ENCODE measurements around the gene GTF3C2.
"Not testable (repeated sequence)": the region's sequence is repeated elsewhere in the genome, so short reads cannot be mapped to it uniquely, and the experiment has no call there.

GTF3C2 gene

DNA sequence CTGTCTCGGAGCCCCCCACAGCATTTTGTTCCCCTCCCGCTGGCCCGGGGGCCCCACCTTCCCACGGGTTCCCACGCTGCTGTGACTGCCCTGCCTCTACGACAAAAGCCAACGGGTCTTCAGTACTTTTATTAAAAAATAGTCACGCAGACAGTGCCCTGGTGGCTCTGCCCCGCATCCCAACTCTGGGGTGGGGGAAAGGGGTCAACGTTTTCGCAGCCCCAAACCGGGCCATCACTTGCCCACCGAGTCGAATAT is 49.3 kb downstream of the GTF3C2 start:
- H4K20me1 ChIP-seq: peaks cover 0 to 63% (median 8%) of the 10 kb centered on the region in 11 experiments; a peak in 14 of 22 replicates
- no peak overlapping the region for H3K4me3 ChIP-seq
- H3K9me3 ChIP-seq (replicated peaks in 1 of 11): no peaks in the 10 kb centered on the region
- no peak for TF ChIP-seq Cebpa-rat (IDR thresholded peaks at IDR 0.05)
- H3K36me3 ChIP-seq: peaks cover 29 to 50% (median 40%) of the 10 kb centered on the region in 11 experiments
- H3K4me1 ChIP-seq: peaks cover 0 to 9% (median 5%) of the 10 kb centered on the region in 10 experiments; a peak in 7 of 20 replicates
- no peak overlapping the region for H3K4me2 ChIP-seq
- peaks cover 8 to 26% (median 20%) of the 10 kb centered on the region in 11 experiments; a peak in 17 of 22 replicates for H3K27me3 ChIP-seq
- H3K9ac ChIP-seq: no peak overlapping the region
- no peak overlapping the region for H3K27ac ChIP-seq

DNA sequence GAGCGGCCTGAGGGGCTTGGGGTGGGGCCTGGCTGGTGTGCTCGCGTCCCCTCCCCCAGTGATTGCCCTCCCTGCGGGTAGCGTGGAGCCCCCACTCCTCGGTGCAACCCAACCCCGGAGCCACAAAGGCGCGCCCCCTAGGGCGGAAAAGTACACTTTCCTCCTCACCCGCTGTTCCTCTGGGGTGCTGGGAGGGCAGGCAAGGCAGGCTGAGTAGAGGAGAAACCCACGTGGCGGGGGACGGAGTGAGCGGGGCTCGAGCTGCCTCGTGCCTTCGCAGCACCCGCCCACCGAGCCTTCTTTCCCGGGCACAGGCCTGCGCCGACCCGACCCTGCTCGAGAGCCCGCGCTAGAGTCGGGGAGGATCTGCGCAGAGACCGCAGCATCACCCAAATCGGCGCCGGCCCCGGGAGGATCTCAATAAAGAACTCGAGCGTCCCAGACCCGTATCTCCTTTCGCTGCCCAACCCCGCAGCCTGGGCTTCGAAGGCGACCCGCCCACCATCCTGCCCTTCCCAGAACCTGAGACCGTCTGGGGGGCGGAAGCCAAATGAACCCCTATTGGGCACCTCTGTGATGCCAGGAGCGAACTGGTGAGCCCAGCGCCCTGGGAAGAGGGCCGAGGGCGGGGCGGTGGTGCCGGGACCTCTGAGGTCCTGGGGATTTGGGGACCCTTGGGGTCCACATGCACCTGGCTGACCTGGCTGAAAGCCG is 49.8 kb downstream of the GTF3C2 start:
- H3K4me1 ChIP-seq: peaks cover 0 to 9% (median 5%) of the 10 kb centered on the region in 10 experiments; a peak in 7 of 20 replicates
- no peaks in the 10 kb centered on the region for H3K9me3 ChIP-seq (replicated peaks in 1 of 11)
- H3K4me2 ChIP-seq: no peak overlapping the region
- H3K27me3 ChIP-seq: peaks cover 8 to 26% (median 20%) of the 10 kb centered on the region in 11 experiments; a peak in 17 of 22 replicates
- no peak overlapping the region for H3K27ac ChIP-seq
- H4K20me1 ChIP-seq: peaks cover 0 to 60% (median 8%) of the 10 kb centered on the region in 11 experiments; a peak in 14 of 22 replicates
- no peak overlapping the region for H3K4me3 ChIP-seq
- H3K9ac ChIP-seq: no peak overlapping the region
- no peak for TF ChIP-seq Cebpa-rat (IDR thresholded peaks at IDR 0.05)
- peaks cover 24 to 45% (median 36%) of the 10 kb centered on the region in 11 experiments for H3K36me3 ChIP-seq

DNA sequence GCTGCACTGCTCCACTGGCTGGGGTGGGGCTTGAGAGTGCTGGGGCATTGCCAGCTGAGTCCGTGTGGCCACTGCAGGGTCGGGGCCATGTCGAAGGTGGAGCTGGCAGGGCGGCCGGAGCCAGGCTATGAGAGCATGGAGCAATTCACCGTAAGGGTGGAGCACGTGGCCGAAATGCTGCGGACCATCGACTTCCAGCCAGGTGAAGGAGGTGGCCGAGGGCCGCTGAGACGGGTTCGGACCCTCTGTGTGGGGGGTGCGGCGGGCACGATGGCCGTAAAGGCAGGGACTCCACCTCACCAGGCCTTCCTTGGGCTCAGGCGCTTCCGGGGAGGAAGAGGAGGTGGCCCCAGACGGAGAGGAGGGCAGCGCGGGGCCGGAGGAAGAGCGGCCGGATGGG is 50.4 kb downstream of the GTF3C2 start:
- peaks cover 18 to 39% (median 30%) of the 10 kb centered on the region in 11 experiments for H3K36me3 ChIP-seq
- H3K9me3 ChIP-seq (replicated peaks in 1 of 11): no peaks in the 10 kb centered on the region
- no peak overlapping the region for H3K4me2 ChIP-seq
- H3K27me3 ChIP-seq: peaks cover 8 to 26% (median 20%) of the 10 kb centered on the region in 11 experiments; a peak in 17 of 22 replicates
- no peak overlapping the region for H3K9ac ChIP-seq
- H3K4me1 ChIP-seq: peaks cover 0 to 9% (median 5%) of the 10 kb centered on the region in 10 experiments; a peak in 7 of 20 replicates
- no peak for TF ChIP-seq Cebpa-rat (IDR thresholded peaks at IDR 0.05)
- H4K20me1 ChIP-seq: peaks cover 0 to 55% (median 8%) of the 10 kb centered on the region in 11 experiments; a peak in 14 of 22 replicates
- no peak overlapping the region for H3K27ac ChIP-seq
- H3K4me3 ChIP-seq: no peak overlapping the region

DNA sequence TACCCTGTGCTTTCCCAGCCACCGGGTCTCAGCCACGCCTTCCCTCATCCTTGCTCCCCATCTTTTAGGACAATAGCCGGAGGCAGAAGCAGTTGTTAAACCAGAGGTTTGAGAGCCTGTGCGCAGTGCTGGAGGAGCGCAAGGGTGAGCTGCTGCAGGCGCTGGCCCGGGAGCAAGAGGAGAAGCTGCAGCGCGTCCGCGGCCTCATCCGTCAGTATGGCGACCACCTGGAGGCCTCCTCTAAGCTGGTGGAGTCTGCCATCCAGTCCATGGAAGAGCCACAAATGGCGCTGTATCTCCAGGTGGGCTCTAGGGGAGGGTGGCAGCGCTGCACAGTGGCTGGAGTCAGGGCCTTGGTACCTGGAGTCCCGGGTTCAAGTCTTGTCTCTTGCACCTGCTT is 51.0 kb downstream of the GTF3C2 start:
- Histone ChIP-seq H3K4me2 (no peak overlapping the region), H3K27me3 (peaks cover 8 to 26% (median 20%) of the 10 kb centered on the region in 11 experiments; a peak in 17 of 22 replicates)

DNA sequence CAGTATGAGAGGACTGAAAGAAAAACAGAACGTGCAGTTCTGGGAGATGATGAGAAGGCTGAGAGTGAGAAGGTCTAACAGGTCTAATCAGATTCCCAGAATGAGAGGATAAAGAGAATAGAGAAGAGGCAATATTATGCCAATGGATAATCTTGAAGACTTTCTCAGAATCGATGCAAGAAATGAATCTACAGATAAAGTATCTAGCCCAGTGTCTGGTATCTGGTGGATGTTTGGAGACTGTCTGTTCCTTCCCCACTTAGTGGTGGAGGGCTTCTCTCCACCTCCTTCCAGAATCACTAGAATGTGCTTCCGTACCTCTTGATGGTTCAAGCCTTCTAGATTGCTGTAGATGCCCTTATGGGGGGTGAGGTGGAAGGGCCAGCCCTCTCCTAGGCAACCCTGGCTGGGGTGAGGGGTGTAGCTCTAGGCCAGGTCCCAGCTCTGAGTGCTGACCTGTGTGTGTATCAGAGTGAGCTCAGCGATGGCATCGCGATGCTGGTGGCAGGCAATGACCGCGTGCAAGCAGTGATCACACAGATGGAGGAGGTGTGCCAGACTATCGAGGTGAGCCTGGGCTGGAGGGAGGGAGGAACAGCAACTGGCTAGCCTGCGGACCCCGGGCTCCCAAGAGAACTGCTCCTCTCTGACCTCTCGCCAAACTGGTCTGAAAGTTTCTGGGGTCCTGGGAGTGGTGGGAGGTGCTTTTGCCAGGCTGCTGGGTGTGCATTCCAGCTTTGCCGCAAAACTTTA is 51.9 kb downstream of the GTF3C2 start:
- Histone ChIP-seq H3K4me2 (no peak overlapping the region), H3K4me1 (peaks cover 0 to 9% (median 5%) of the 10 kb centered on the region in 10 experiments; a peak in 7 of 20 replicates), H3K4me3 (no peak overlapping the region), H3K27me3 (peaks cover 8 to 26% (median 20%) of the 10 kb centered on the region in 11 experiments; a peak in 17 of 22 replicates), H3K27ac (no peak overlapping the region), H3K9ac (no peak overlapping the region), H3K9me3 (replicated peaks in 1 of 11) (no peaks in the 10 kb centered on the region), H4K20me1 (peaks cover 0 to 45% (median 8%) of the 10 kb centered on the region in 11 experiments; a peak in 14 of 22 replicates), H3K36me3 (peaks cover 13 to 27% (median 21%) of the 10 kb centered on the region in 11 experiments)
- no peak for TF ChIP-seq Cebpa-rat (IDR thresholded peaks at IDR 0.05)

More for the DNA sequence above, 51.0 kb downstream of the GTF3C2 start:
- Histone ChIP-seq H4K20me1 (peaks cover 0 to 54% (median 8%) of the 10 kb centered on the region in 11 experiments; a peak in 14 of 22 replicates), H3K27ac (no peak overlapping the region), H3K4me3 (no peak overlapping the region), H3K4me1 (peaks cover 0 to 9% (median 5%) of the 10 kb centered on the region in 10 experiments; a peak in 7 of 20 replicates), H3K36me3 (peaks cover 16 to 35% (median 30%) of the 10 kb centered on the region in 11 experiments), H3K9ac (no peak overlapping the region), H3K9me3 (replicated peaks in 1 of 11) (no peaks in the 10 kb centered on the region)
- TF ChIP-seq Cebpa-rat (IDR thresholded peaks at IDR 0.05): no peak

DNA sequence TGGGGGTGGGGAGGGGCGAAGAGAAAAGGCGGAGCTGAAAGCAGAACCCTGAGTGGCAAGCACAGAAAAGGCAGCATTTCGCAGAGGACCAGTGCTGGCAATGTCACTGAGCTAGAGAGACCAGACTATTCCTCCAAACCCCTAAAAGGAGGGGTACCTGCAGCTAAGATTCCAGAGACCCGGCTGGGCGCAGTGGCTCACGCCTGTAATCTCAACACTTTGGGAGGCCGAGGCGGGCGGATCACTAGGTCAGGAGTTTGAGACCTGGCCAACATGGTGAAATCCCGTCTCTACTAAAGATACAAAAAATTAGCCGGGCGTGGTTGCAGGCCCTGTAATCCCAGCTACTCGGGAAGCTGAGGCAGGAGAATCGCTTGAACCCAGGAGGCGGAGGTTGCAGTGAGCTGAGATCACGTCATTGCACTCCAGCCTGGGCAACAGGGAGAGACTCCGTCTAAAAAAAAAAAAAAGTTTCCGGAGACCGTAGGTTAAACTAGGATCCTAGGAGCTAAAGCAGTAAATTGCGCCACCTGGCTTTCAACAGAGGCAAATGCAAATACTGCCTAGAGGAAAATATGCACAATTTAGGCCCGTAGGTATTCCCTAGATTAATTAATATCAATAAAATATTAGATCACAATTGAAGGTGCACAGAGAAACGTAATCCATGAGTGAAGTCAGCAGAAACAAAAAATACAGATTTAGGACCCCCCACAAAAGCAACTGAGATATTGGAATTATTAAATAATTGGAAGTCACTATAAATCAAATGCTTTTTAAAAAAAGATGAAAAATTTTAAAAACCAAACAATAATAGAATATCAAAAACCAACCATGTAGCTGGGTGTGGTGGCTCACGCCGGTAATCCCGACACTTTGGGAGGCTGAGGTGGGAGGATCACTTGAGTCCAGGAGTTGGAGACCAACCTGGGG is 53.2 kb downstream of the GTF3C2 start:
- H3K9ac ChIP-seq: no peak overlapping the region
- H3K4me3 ChIP-seq: no peak overlapping the region
- peaks cover 8 to 25% (median 20%) of the 10 kb centered on the region in 11 experiments; a peak in 17 of 22 replicates for H3K27me3 ChIP-seq
- H3K9me3 ChIP-seq (replicated peaks in 1 of 11): no peaks in the 10 kb centered on the region
- no peak overlapping the region for H3K27ac ChIP-seq
- H3K4me1 ChIP-seq: peaks cover 0 to 9% (median 5%) of the 10 kb centered on the region in 10 experiments; a peak in 7 of 20 replicates
- peak overlapping the region; percentile 16 to 58 (median 36); a peak in 16 of 22 replicates for H3K4me2 ChIP-seq
- peaks cover 0 to 35% (median 6%) of the 10 kb centered on the region in 11 experiments; a peak in 14 of 22 replicates for H4K20me1 ChIP-seq
- no peak for TF ChIP-seq Cebpa-rat (IDR thresholded peaks at IDR 0.05)
- peaks cover 0 to 15% (median 9%) of the 10 kb centered on the region in 11 experiments; a peak in 16 of 22 replicates for H3K36me3 ChIP-seq

DNA sequence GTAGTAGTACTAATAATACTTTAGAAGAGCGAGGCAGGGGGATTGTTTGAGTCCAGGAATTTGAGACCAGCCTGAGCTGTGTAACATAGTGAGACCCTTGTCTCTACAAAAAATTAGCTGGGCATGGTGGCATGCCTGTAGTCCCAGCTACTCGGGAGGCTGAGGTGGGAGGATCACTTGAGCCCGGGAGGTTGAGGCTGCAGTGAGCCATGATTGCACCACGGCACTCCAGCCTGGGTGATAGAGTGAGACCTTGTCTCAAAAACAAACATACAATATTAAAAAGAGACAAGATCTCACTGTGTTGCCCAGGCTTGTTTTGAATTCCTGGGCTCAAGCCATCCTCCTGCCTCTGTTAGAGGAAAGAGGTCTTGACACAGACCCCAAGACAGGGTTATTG is 56.0 kb downstream of the GTF3C2 start:
- not testable (repeated sequence) for H3K27me3 ChIP-seq; H4K20me1 ChIP-seq; H3K4me3 ChIP-seq; H3K36me3 ChIP-seq; H3K9me3 ChIP-seq (replicated peaks in 1 of 11); H3K4me2 ChIP-seq; H3K9ac ChIP-seq; H3K4me1 ChIP-seq; H3K27ac ChIP-seq

DNA sequence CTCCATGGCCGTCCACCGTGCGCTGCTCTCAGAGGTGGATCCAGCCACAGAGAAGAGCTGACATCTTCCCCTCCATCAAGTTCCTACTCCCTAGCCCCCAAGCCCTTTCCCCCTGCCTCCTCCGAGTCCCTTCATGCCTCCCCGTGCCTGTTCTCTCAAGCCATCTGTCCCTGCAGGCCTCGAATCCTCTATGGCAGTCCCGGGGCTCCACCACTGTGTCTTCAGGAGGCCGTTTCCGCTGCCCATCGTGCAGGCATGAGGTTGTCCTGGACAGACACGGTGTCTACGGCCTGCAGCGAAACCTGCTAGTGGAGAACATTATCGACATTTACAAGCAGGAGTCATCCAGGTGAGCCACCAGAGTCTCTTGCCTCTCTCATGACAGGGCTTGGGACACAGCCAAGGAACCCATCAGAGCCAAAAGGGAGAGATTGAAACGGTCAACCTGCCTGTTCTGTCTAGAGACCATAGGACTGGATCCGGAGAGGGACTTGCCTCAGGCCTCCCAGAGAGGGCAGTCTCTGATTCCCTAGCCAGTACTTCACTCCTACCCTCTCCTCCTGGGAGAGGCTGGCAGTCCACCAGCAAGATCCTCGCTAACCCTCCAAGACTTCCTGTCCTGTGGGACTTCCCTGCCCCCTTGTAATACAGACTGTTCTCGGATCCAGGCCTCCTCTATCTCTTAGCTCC is 58.0 kb downstream of the GTF3C2 start:
- Histone ChIP-seq H3K9me3 (replicated peaks in 1 of 11) (no peaks in the 10 kb centered on the region), H3K9ac (no peak overlapping the region), H3K4me1 (peaks cover 0 to 11% (median 6%) of the 10 kb centered on the region in 10 experiments; a peak in 12 of 20 replicates), H3K27ac (no peak overlapping the region), H3K4me2 (no peak overlapping the region), H4K20me1 (no peaks in the 10 kb centered on the region), H3K27me3 (no peaks in the 10 kb centered on the region), H3K36me3 (no peaks in the 10 kb centered on the region), H3K4me3 (no peak overlapping the region)
- TF ChIP-seq Cebpa-rat (IDR thresholded peaks at IDR 0.05): no peak
